AG10803 (cell line): Measurements from ENCODE around the gene SRSF2.
A peak's percentile ranks its signal among the peaks of the same experiment; 100 is the strongest.
"Not testable (repeated sequence)": the region's sequence is repeated elsewhere in the genome, so short reads cannot be mapped to it uniquely, and the experiment has no call there.

Experiments
- DNase-seq: peaks from one replicate; pipeline ENCODE4 v3.0.0; 2010; ENCODE audit warnings: low read depth
- H3K4me3 ChIP-seq: 2 replicates; pipeline ENCODE4 v1.5.1; 2011; ENCODE audit warnings: mild to moderate bottlenecking, low read length, control low read depth
- TF ChIP-seq, protein P1 (sequence below): conservative IDR thresholded peaks from 2 replicates; pipeline ENCODE4 v1.5.1; 2011; ENCODE audit warnings: mild to moderate bottlenecking, low read length, control low read depth, inconsistent platforms

SRSF2 gene

GRCh38 chr17:76723812-76724211 lies 13.3 kb downstream of the SRSF2 start:
- H3K4me3 ChIP-seq, result peak overlapping the region; percentile 15; the same call in 1 of the 2 replicates
- DNase-seq, result no peak
- TF ChIP-seq, protein P1, sequence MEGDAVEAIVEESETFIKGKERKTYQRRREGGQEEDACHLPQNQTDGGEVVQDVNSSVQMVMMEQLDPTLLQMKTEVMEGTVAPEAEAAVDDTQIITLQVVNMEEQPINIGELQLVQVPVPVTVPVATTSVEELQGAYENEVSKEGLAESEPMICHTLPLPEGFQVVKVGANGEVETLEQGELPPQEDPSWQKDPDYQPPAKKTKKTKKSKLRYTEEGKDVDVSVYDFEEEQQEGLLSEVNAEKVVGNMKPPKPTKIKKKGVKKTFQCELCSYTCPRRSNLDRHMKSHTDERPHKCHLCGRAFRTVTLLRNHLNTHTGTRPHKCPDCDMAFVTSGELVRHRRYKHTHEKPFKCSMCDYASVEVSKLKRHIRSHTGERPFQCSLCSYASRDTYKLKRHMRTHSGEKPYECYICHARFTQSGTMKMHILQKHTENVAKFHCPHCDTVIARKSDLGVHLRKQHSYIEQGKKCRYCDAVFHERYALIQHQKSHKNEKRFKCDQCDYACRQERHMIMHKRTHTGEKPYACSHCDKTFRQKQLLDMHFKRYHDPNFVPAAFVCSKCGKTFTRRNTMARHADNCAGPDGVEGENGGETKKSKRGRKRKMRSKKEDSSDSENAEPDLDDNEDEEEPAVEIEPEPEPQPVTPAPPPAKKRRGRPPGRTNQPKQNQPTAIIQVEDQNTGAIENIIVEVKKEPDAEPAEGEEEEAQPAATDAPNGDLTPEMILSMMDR, result no peak

DNA sequence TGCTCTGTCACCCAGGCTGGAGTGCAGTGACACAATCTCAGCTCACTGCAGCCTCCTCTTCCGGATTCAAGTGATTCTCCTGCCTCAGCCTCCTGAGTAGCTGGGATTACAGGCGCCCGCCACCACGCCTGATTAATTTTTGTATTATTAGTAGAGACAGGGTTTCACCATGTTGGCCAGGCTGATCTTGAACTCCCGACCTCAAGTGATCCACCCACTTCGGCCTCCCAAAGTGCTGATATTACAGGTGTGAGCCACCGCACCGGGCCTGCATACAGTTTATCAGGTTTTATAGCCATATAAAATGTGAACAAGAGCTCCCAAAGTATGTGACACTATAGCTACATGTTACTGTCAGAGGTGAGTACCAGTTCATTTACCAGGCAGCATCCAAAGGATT lies 14.2 kb downstream of the SRSF2 start:
- not testable (repeated sequence) for DNase-seq, H3K4me3 ChIP-seq

GRCh38 chr17:76722279-76722678 lies 14.9 kb downstream of the SRSF2 start:
- H3K4me3 ChIP-seq, result no peak overlapping the region

DNA sequence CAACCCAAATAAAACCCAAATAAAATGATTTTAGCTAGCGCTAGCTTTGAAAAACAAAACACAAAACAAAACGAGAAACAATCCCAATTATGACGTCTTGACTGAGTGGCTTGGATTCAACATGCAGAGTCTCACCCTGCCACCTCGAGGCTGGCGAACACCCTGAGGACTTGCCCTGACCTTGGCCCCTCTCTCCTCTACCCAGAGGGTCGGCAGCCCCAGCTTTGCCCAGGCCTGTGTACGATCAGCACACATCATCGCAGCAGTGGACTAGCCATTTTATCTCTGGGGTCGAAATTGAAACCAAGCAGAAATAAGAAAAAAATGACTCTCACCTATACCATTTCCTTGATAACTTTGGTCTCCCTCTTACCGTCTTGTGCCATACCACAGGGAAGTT lies 15.7 kb downstream of the SRSF2 start:
- TF ChIP-seq, protein P1, result no peak

More at GRCh38 chr17:76722279-76722678, 14.9 kb downstream of the SRSF2 start:
- no peak for DNase-seq
- TF ChIP-seq, protein P1, result no peak

DNA sequence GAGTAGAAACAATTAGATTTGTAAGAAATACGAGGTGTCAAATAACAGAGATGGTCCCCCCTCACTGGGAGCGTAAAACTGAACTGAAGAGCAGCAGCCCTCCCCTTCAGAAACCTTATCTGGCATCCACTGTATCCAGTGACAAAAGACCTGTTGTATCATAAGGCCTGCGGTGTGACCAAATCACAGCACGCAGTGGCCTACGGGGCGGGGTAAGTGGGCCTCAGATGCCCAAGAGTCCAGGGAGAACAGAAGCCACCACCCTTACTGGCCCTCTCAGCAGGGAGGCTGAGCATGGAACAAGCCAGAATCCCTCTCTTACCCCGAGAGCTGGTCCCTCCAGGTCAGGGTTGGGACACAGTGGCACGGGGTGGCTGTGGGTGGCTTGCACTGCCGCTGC lies 16.2 kb downstream of the SRSF2 start:
- DNase-seq, result no peak
- no peak overlapping the region for H3K4me3 ChIP-seq
- TF ChIP-seq, protein P1, result no peak

More for the DNA sequence above, 15.7 kb downstream of the SRSF2 start:
- no peak for DNase-seq
- no peak overlapping the region for H3K4me3 ChIP-seq

DNA sequence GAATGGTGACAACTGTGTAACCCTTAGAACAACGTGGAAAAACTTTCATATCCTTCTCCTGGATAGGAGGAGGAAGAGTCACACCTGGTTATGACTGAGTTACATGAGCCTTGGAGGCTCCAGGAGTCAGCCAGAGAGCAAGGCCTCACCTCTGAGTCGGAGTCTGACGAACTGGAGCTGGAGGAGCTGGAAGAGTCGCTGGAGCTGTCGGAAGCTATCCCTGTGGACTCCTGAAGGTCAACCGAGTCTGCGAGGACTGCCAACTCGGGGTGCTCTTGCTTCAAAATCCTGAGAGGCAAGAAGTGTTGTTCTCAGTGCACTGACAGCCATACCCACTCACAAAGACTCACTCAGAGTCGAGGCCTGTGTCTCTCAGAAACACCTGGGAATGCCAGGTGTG lies 16.9 kb downstream of the SRSF2 start:
- no peak for DNase-seq
- H3K4me3 ChIP-seq, result no peak overlapping the region
- TF ChIP-seq, protein P1, result no peak

- no peak for DNase-seq
- TF ChIP-seq, protein P1, result no peak
- no peak overlapping the region for H3K4me3 ChIP-seq
These were observed 18.6 kb downstream of the SRSF2 start for GRCh38 chr17:76718516-76718915.

GRCh38 chr17:76716839-76717215 lies 20.3 kb downstream of the SRSF2 start:
- peak overlapping the region; percentile 45 for H3K4me3 ChIP-seq
- DNase-seq, result peak; percentile 98
- TF ChIP-seq, protein P1, result no peak
